Stimulated activated CD4-positive, alpha-beta T cell treated with anti-CD3 and anti-CD28 coated beads, Interleukin-2, amount 100 ng/mL, for 24 hours (primary cell): ENCODE measurements around the gene TMEM221.

Experiments used
- DNase-seq, 2 donors: peaks; one replicate each; pipeline ENCODE4 v3.0.0-alpha.2; 2020

The TMEM221 gene

GRCh38 chr19:17471410-17472125, 23.1 kb upstream of the TMEM221 start:
- DNase-seq, result no peak

GRCh38 chr19:17470068-17470841, 21.8 kb upstream of the TMEM221 start, which contains the start of gene SLC27A1:
SLC27A1 (plus strand) TSS chr19:17470524; CDS start chr19:17470541, 17 bp downstream.
- peak; percentile 90 to 93 for DNase-seq

GRCh38 chr19:17469481-17470067, 21.1 kb upstream of the TMEM221 start:
- DNase-seq, result peak; percentile 89

GRCh38 chr19:17469092-17469480, 20.6 kb upstream of the TMEM221 start:
- no peak for DNase-seq

- DNase-seq, result no peak
These were observed 20.0 kb upstream of the TMEM221 start for GRCh38 chr19:17468302-17469091.

- DNase-seq, result no peak
These were observed 19.2 kb upstream of the TMEM221 start for GRCh38 chr19:17467471-17468301.

- no peak for DNase-seq
These were observed 18.0 kb upstream of the TMEM221 start for GRCh38 chr19:17466487-17466850.

GRCh38 chr19:17460372-17461230, 12.1 kb upstream of the TMEM221 start, which contains the start of gene NXNL1:
NXNL1 (minus strand) TSS chr19:17460926; CDS start chr19:17460869, 57 bp downstream.
- DNase-seq, result no peak

- DNase-seq, result no peak
These were observed 10.5 kb upstream of the TMEM221 start for GRCh38 chr19:17458970-17459369.

GRCh38 chr19:17457616-17458015, 9.1 kb upstream of the TMEM221 start:
- no peak for DNase-seq

GRCh38 chr19:17456127-17456526, 7.7 kb upstream of the TMEM221 start:
- DNase-seq, result no peak

- DNase-seq, result no peak
These were observed 7.0 kb upstream of the TMEM221 start for GRCh38 chr19:17455308-17456123.

- no peak for DNase-seq
These were observed 6.2 kb upstream of the TMEM221 start for GRCh38 chr19:17454576-17455071.

- no peak for DNase-seq
These were observed 3.4 kb upstream of the TMEM221 start for GRCh38 chr19:17451820-17452219.

GRCh38 chr19:17450264-17451075, 2.0 kb upstream of the TMEM221 start:
- DNase-seq, result peak; percentile 56 to 59

- DNase-seq, result no peak
These were observed 751 bp downstream of the TMEM221 start for GRCh38 chr19:17447704-17448130.

- DNase-seq, result no peak
These were observed 2.8 kb downstream of the TMEM221 start for GRCh38 chr19:17445526-17446165.
